GM21515 (cell line): ENCODE measurements around the gene PCBP3.
"Not testable (repeated sequence)": the region's sequence is repeated elsewhere in the genome, so short reads cannot be mapped to it uniquely, and the experiment has no call there.

ENCODE experiments used
- ATAC-seq: cut with Tn5 transposase; IDR thresholded peaks from one replicate; pipeline ENCODE4 v1.9.1; 2021; ENCODE audit not compliant: unreplicated experiment

The PCBP3 gene

GRCh38 chr21:45952527-45952926 lies 309.0 kb downstream of the PCBP3 start:
- not testable (repeated sequence) for ATAC-seq

- ATAC-seq = no peak
These were observed 309.4 kb downstream of the PCBP3 start for GRCh38 chr21:45952974-45953373.

- ATAC-seq = no peak
These were observed 310.7 kb downstream of the PCBP3 start for GRCh38 chr21:45954261-45954660.

GRCh38 chr21:45954921-45955320 lies 311.4 kb downstream of the PCBP3 start:
- ATAC-seq = no peak

- ATAC-seq = no peak
These were observed 314.0 kb downstream of the PCBP3 start for GRCh38 chr21:45957551-45957950.

GRCh38 chr21:45957981-45958600 lies 314.6 kb downstream of the PCBP3 start:
- ATAC-seq = no peak

GRCh38 chr21:45959182-45959581 lies 315.7 kb downstream of the PCBP3 start:
- ATAC-seq = no peak

GRCh38 chr21:45959779-45960390 lies 316.4 kb downstream of the PCBP3 start:
- ATAC-seq = no peak

GRCh38 chr21:45961408-45961807 lies 317.9 kb downstream of the PCBP3 start:
- ATAC-seq = not testable (repeated sequence)

GRCh38 chr21:45962531-45963231 lies 319.2 kb downstream of the PCBP3 start:
- no peak for ATAC-seq

GRCh38 chr21:45963232-45963570 lies 319.7 kb downstream of the PCBP3 start:
- no peak for ATAC-seq

GRCh38 chr21:45964649-45965048 lies 321.1 kb downstream of the PCBP3 start:
- ATAC-seq = no peak

GRCh38 chr21:45965084-45965809 lies 321.7 kb downstream of the PCBP3 start:
- no peak for ATAC-seq

GRCh38 chr21:45966791-45967394 lies 323.4 kb downstream of the PCBP3 start:
- ATAC-seq = no peak

GRCh38 chr21:45969921-45970673 lies 326.6 kb downstream of the PCBP3 start:
- no peak for ATAC-seq

GRCh38 chr21:45970674-45971615 lies 327.4 kb downstream of the PCBP3 start:
- no peak for ATAC-seq

- no peak for ATAC-seq
These were observed 328.3 kb downstream of the PCBP3 start for GRCh38 chr21:45971616-45972352.

GRCh38 chr21:45972353-45972715 lies 328.8 kb downstream of the PCBP3 start:
- ATAC-seq = no peak
